NT2/D1 (cell line): Measurements from ENCODE around the gene MGLL.

Experiments used
- YY1 ChIP-seq: IDR thresholded peaks from 2 replicates; pipeline ENCODE4 v1.6.1; 2011; ENCODE audit not compliant: insufficient read length, insufficient read depth
- ZNF274 ChIP-seq: IDR thresholded peaks from 2 replicates; pipeline ENCODE4 v1.6.1; 2011; ENCODE audit warnings: mild to moderate bottlenecking, low read depth, low read length

GRCh38 chr3:127858937-127859336, 36.6 kb upstream of the MGLL start:
- TF ChIP-seq ZNF274, result no peak
- no peak for TF ChIP-seq YY1
